ENCODE measurements around the gene THAP3.
"Not testable (repeated sequence)": the region's sequence is repeated elsewhere in the genome, so short reads cannot be mapped to it uniquely, and the experiment has no call there.

THAP3 gene

GRCh38 chr1:6631058-6631457, 6.4 kb downstream of the THAP3 start:
- TF ChIP-seq CTCF (IDR thresholded peaks at IDR 0.05; ENCODE audit: borderline replicate concordance, insufficient read depth, low read depth, low read length), result no peak
- H3K4me3 ChIP-seq (ENCODE audit: low read depth, low read length), result no peak overlapping the region

DNA sequence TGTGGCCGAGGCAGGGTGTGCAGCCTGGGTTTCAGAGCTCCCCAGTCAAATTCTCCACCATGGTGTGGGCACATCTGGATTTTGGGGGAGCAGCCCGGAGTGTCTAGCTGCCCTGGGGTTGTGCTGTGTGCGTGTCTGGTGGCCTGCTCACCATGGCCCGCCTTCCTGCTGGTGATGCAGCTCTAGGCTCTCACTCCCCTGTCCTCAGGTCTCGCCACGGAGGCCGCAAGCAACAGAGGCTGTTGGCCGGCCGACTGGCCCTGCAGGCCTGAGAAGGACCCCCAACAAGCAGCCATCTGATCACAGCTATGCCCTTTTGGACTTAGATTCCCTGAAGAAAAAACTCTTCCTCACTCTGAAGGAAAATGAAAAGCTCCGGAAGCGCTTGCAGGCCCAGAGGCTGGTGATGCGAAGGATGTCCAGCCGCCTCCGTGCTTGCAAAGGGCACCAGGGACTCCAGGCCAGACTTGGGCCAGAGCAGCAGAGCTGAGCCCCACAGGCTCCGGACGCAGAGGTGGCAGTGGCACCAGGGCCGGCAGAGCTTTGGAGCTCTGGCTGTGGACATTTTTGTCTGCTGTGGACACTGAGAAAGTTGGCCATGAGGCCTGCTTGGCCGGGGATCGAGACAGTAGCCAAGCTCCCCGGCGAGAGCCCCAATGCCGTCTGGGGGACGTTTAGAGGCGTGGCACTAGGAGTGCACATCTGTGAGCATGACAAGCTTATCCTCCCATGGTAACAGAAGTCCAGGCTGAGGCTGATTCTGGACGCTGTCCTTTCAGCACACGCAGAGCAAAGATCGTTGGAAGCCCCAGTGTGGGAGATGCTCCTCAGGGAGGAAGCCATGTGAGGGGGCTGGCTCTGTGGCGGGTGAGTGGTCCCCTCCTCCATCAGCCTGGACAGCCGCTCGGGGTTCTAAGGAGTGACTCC, 8.2 kb downstream of the THAP3 start:
- TF ChIP-seq CTCF (IDR thresholded peaks at IDR 0.05; ENCODE audit: borderline replicate concordance, insufficient read depth, low read depth, low read length), result no peak
- no peak overlapping the region for H3K4me3 ChIP-seq (ENCODE audit: low read depth, low read length)

DNA sequence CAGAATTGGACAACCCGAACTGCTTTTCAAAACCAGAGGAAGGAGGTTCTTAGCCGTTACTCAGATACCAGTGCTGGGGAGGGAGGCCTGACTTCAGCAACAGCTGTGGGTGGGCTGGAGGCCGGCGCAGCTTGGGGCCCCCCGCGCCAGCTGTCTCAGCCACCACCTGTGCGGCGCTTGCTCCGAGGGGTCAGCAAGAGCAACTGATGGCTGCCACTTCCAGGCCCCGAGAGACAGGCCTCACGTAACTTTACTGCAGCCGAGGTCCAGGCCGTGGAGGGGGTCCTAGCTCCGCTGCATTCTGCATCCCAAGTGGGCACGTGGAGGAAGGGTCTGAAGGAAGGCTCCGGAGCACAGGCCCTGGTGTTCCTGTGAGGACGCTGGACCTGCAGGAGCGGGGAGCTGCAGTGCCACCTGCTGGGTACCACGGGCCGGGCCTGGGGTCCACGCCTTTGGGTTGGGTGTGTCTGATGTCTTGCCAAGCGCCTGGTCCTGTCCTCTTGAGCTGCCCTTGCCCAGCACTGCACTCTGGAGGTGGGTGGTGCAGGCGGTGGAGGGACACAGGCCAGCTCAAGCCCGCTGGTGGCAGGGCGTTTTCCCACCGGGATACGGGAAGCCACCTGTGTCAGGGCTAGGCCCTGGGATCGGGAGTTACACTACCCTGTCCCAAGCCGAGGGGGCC, 9.8 kb downstream of the THAP3 start:
- no peak overlapping the region for H3K4me3 ChIP-seq (ENCODE audit: low read depth, low read length)
- peak; percentile 52 for TF ChIP-seq CTCF (IDR thresholded peaks at IDR 0.05; ENCODE audit: borderline replicate concordance, insufficient read depth, low read depth, low read length)

DNA sequence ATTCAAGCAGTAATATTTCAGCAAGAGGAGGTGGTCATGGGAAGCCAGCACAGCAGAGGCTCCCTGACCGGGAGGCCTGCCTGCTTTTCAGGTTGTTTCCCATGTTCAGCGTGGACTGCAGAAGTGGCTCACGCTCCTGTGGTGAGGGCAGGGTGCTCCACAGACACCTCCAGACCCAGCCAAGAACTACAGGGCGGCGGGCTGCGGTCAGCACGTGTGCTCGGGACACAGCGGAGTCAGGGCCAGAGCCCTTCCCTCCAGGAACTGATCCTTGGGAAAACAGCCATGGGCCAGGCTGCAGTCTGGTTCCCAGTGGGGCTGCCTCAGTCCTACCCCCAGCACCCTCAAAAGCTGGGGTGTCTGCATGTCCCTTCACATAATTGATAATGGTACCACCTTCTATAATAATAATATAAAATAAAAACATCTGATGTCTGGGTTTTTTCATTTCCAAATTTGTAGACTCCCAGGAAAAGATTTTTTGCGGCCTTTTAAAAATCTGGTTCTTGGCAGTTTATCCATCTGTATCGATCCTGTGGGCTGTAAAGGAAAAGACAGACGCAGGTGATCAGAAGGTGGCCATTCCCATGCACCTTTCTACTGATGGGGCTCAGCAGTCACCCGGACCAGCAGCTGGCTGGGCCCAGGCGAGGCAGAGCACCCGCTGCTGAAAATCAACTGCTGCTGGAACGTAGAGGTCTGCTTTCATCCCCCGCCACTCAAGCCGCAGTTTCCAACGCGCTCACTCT, 10.7 kb downstream of the THAP3 start:
- no peak overlapping the region for H3K4me3 ChIP-seq (ENCODE audit: low read depth, low read length)
- no peak for TF ChIP-seq CTCF (IDR thresholded peaks at IDR 0.05; ENCODE audit: borderline replicate concordance, insufficient read depth, low read depth, low read length)

GRCh38 chr1:6635910-6636760, 11.5 kb downstream of the THAP3 start:
- H3K4me3 ChIP-seq (ENCODE audit: low read depth, low read length), result no peak overlapping the region
- TF ChIP-seq CTCF (IDR thresholded peaks at IDR 0.05; ENCODE audit: borderline replicate concordance, insufficient read depth, low read depth, low read length), result no peak

DNA sequence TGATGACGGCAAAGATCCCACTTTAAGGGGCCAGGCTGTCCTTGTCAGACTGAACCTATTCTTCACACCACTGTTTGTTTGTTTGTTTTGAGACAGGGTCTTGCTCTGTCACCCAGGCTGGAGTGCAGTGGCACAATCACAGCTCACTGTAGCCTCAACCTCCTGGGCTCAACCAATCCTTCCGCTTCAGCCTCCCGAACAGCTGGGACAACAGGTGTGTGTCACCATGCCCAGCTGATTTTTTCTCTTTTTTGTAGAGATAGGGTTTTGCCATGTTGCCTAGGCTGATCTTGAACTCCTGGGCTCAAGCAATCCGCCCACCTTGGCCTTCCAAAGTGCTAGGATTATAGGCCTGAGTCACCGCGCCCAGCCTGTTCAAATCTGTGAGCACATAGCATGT, 12.1 kb downstream of the THAP3 start:
- not testable (repeated sequence) for H3K4me3 ChIP-seq (ENCODE audit: low read depth, low read length)
